K562 (cell line): Measurements from ENCODE around the gene TM9SF4. TPM values are rescaled to one million over a fixed set of nuclear protein-coding genes. Genes with fewer than 3 reads are reported as not detected.

ENCODE experiments used
- ATAC-seq: fragments of 200-7000 bp; cut with Tn5 transposase; 3 replicates; pipeline ENCODE4 v1.9.1; 2020; ENCODE audit warnings: moderate library complexity
- BruUV-seq: library from RNA; stranded (reverse); fragments of 400-500 nt; replicated peaks from 2 replicates; lab custom pipeline; 2021; lab: Mats Ljungman, UMichigan
- CTCF ChIA-PET: fragments of 300-600 bp; formaldehyde crosslinking; extraction: SDS; loops from one replicate; lab custom pipeline; 2021; ENCODE audit warnings: low intra/inter-chr PET ratio; lab: Yijun Ruan, JAX
- POLR2A ChIA-PET: fragments of 300-600, 350-650 bp; sonication (Branson Sonifier 250); formaldehyde crosslinking; extraction: SDS; loops from one replicate; lab custom pipeline; 2021; ENCODE audit warnings: antibody characterized with exemption, inconsistent platforms; lab: Yijun Ruan, JAX
- DNase-seq, 4 experiments: peaks; one replicate each; pipeline versions ENCODE4 v3.0.0 to v3.0.0-alpha.2; 2011 to 2018; ENCODE audit warnings: low spot score in 3 of 4, mixed read lengths in 3 of 4; ENCODE audit errors: extremely low read depth in 1 of 4
- FAIRE-seq: peaks from 2 replicates; lab custom pipeline; 2011; peaks lifted over from hg19 to GRCh38; lab: Jason Lieb, UNC
- H2AFZ ChIP-seq: 2 replicates; pipeline ENCODE4 v1.6.0; 2011; ENCODE audit warnings: low read depth, low read length, control low read depth, inconsistent platforms
- H3K27ac ChIP-seq: fragments of 200-600 bp; 3 replicates; pipeline ENCODE4 v1.8.0; 2011; ENCODE audit warnings: low read depth, mild to moderate bottlenecking, control low read depth, inconsistent platforms, low read length, moderate library complexity, mixed read lengths; ENCODE audit errors: extremely low read depth
- H3K27me3 ChIP-seq, 2 experiments: fragments of 300-600 bp in 1 of 2; 2 replicates in 1 of 2; 3 replicates in 1 of 2; pipeline versions ENCODE4 v1.6.0 to v1.8.0; 2011; ENCODE audit warnings: inconsistent platforms in 2 of 2, low read length in 2 of 2, mild to moderate bottlenecking in 1 of 2, mixed read lengths in 1 of 2, moderate library complexity in 1 of 2; ENCODE audit not compliant: control insufficient read depth in 2 of 2, insufficient read depth in 2 of 2
- H3K36me3 ChIP-seq: fragments of 300-600 bp; 3 replicates; pipeline ENCODE4 v1.8.0; 2011; ENCODE audit warnings: mild to moderate bottlenecking, low read length, inconsistent platforms; ENCODE audit not compliant: control insufficient read depth, insufficient read depth
- H3K4me1 ChIP-seq, 2 experiments: fragments of 200-600 bp in 1 of 2; replicated peaks in 1 of 2; 2 replicates in 1 of 2; 3 replicates in 1 of 2; pipeline versions ENCODE4 v1.5.1 to v1.8.0; 2011; ENCODE audit warnings: inconsistent platforms in 2 of 2, low read length in 2 of 2, mild to moderate bottlenecking in 1 of 2, mixed read lengths in 1 of 2, moderate library complexity in 1 of 2; ENCODE audit not compliant: control insufficient read depth in 2 of 2, insufficient read depth in 2 of 2
- H3K4me2 ChIP-seq: 2 replicates; pipeline ENCODE4 v1.6.1; 2011; ENCODE audit warnings: low read length, control low read depth, inconsistent platforms, mixed read lengths; ENCODE audit not compliant: insufficient read depth
- H3K4me3 ChIP-seq: fragments of 200-600 bp; sonication (generic), shearing (Covaris generic); 2 replicates; pipeline ENCODE4 v1.5.1; 2016; ENCODE audit warnings: control low read depth, inconsistent platforms
- H3K79me2 ChIP-seq: fragments of 200-600 bp; 3 replicates; pipeline ENCODE4 v1.8.0; 2011; ENCODE audit warnings: low read length, inconsistent platforms; ENCODE audit not compliant: control insufficient read depth, insufficient read depth
- H3K9ac ChIP-seq, 2 experiments: 2 replicates each; pipeline versions ENCODE4 v1.6.0 to v1.6.1; 2011; ENCODE audit warnings: low read depth in 2 of 2, low read length in 2 of 2, control low read depth in 1 of 2, inconsistent platforms in 1 of 2, mild to moderate bottlenecking in 1 of 2, mixed read lengths in 1 of 2; ENCODE audit not compliant: insufficient read depth in 1 of 2
- H3K9me1 ChIP-seq: one replicate; pipeline ENCODE4 v1.6.0; 2011; ENCODE audit warnings: inconsistent platforms, mild to moderate bottlenecking, low read length, moderate library complexity; ENCODE audit not compliant: control insufficient read depth, insufficient read depth
- H3K9me3 ChIP-seq: replicated peaks from 2 replicates; pipeline ENCODE4 v1.5.1; 2011; ENCODE audit warnings: low read depth, low read length, inconsistent platforms; ENCODE audit not compliant: control insufficient read depth, insufficient read depth
- H4K20me1 ChIP-seq: replicated peaks from 2 replicates; pipeline ENCODE4 v1.6.1; 2011; ENCODE audit warnings: low read length, inconsistent platforms, mixed read lengths; ENCODE audit not compliant: control insufficient read depth, insufficient read depth
- ATF1 ChIP-seq, 2 experiments: fragments of 450-650 bp in 1 of 2; IDR thresholded peaks; 2 replicates each; pipeline ENCODE4 v1.6.1; 2016; ENCODE audit warnings: missing compliant biosample characterization in 1 of 2, missing genetic modification characterization in 1 of 2
- BCOR ChIP-seq: fragments of 450-650 bp; IDR thresholded peaks from 2 replicates; pipeline ENCODE4 v1.6.1; 2016
- BRCA1 ChIP-seq, 2 experiments: fragments of 450-650 bp in 1 of 2; sonication (generic) in 1 of 2; formaldehyde crosslinking in 1 of 2; IDR thresholded peaks; 2 replicates each; pipeline versions ENCODE4 v1.5.0 to v1.6.1; 2017 to 2020; ENCODE audit warnings: mild to moderate bottlenecking in 1 of 2, missing genetic modification reagents in 1 of 2
- IRF2 ChIP-seq: sonication (generic); formaldehyde crosslinking; IDR thresholded peaks from 2 replicates; pipeline ENCODE4 v1.8.1; 2022; ENCODE audit warnings: mild to moderate bottlenecking, missing genetic modification reagents
- MEF2A ChIP-seq: IDR thresholded peaks from 2 replicates; pipeline ENCODE4 v1.6.1; 2011; ENCODE audit warnings: low read depth, mild to moderate bottlenecking, low read length, moderate library complexity; ENCODE audit not compliant: control insufficient read depth
- MGA ChIP-seq: fragments of 450-650 bp; IDR thresholded peaks from 2 replicates; pipeline ENCODE4 v1.6.1; 2016; ENCODE audit warnings: mild to moderate bottlenecking, moderate library complexity
- MYBL2 ChIP-seq, 2 experiments: fragments of 450-650 bp in 1 of 2; sonication (generic) in 1 of 2; formaldehyde crosslinking in 1 of 2; IDR thresholded peaks; 2 replicates each; pipeline versions ENCODE4 v1.6.1 to v1.8.1; 2017 to 2022; ENCODE audit warnings: borderline replicate concordance in 1 of 2, inconsistent platforms in 1 of 2, low read depth in 1 of 2, mild to moderate bottlenecking in 1 of 2, missing genetic modification reagents in 1 of 2, moderate library complexity in 1 of 2
- TFAM ChIP-seq: fragments of 250-450 bp; sonication (Bioruptor Pico); conservative IDR thresholded peaks from 2 replicates; pipeline ENCODE4 v1.5.0; 2021; ENCODE audit warnings: mild to moderate bottlenecking, moderate library complexity
- WGBS: fragments of 100-300 bp; shearing (Covaris generic); methylation state at CpG from one replicate; pipeline ENCODE4 v1.1.6; 2016; ENCODE audit warnings: low coverage, mixed read lengths; ENCODE audit not compliant: insufficient coverage; ENCODE audit errors: missing lambda C conversion rate; 5-methylcytosine and 5-hydroxymethylcytosine counted together
- in situ Hi-C: fragments of 300-500 bp; cut with MboI; formaldehyde crosslinking; loops from 4 replicates; pipeline ENCODE4 v1.15.0; 2018; ENCODE audit warnings: inconsistent platforms, mixed read lengths
- intact Hi-C: fragments of 100-400 bp; cut with micrococcal nuclease; formaldehyde crosslinking; loops from 2 replicates; pipeline ENCODE4 v1.14.2; 2022
- polyA plus RNA-seq, 8 experiments: library from polyadenylated mRNA; depleted of rRNA in 4 of 8; stranded (reverse) in 5 of 8; unstranded in 3 of 8; fragments of >200 nt; fragmentation: Nextera tagmentation in 2 of 8; fragmentation: Illumina TruSeq in 1 of 8; extraction: Ambion mirVana in 2 of 8; extraction: Trizol in 1 of 8; gene quantifications; 2 replicates each; pipeline versions ENCODE4 v1.2.1 to v1.2.3, GENCODE V29; 2011 to 2014; ENCODE audit warnings: inconsistent platforms in 1 of 8, missing spikeins in 1 of 8
- total RNA-seq, 7 experiments: library from RNA; depleted of rRNA in 6 of 7; stranded (reverse); fragments of >200 nt in 6 of 7; fragmentation: Illumina TruSeq in 2 of 7; extraction: Trizol in 2 of 7; gene quantifications; 2 replicates each; pipeline versions ENCODE4 v1.2.1 to v1.2.3, GENCODE V29; 2011 to 2021; ENCODE audit warnings: low replicate concordance in 1 of 7

TM9SF4 gene
- total and polyA plus RNA-seq, 9 of the 15 experiments (the other 6 are each of a cell fraction or from before 2014, with no cell fraction given) = 14.5 to 46.3 (median 26.9) TPM

- H3K9me1 ChIP-seq = no peaks in the 10 kb centered on the region
- CTCF ChIA-PET = no interaction called here
- FAIRE-seq (no peak), ATAC-seq (no peak), DNase-seq (no peak)
- BruUV-seq = no TSS peak
- H3K4me1 ChIP-seq = no peaks in the 10 kb centered on the region; a peak in 1 of 5 replicates
- H3K4me3 ChIP-seq = no peak overlapping the region
- H3K9ac ChIP-seq = no peak overlapping the region
- no peak overlapping the region for H3K27ac ChIP-seq
- no peak overlapping the region for H2AFZ ChIP-seq
- intact Hi-C loops (no loop called here), in situ Hi-C loops (no loop called here)
- peaks cover 12% of the 10 kb centered on the region; the same call in 2 of the 3 replicates for H3K79me2 ChIP-seq
- no peaks in the 10 kb centered on the region for H3K27me3 ChIP-seq
- H3K4me2 ChIP-seq = no peak overlapping the region
- H3K9me3 ChIP-seq = no peaks in the 10 kb centered on the region
- H3K36me3 ChIP-seq = peaks cover 90% of the 10 kb centered on the region
- 78% methylated on average over 7 of the region's 8 CpGs for WGBS
- H4K20me1 ChIP-seq = peaks cover 7% of the 10 kb centered on the region
- POLR2A ChIA-PET = interaction anchor here (1.3 kb wide), 1 partner anchor 11 kb away, joined by 4 read pairs; no protein-coding TSS in a partner anchor
- TF ChIP-seq IRF2 (CRISPR knock-in tag) (no peak), ATF1 (CRISPR knock-in tag; IDR thresholded peaks at IDR 0.05) (no peak), ATF1 (tag; IDR thresholded peaks at IDR 0.05) (no peak), MGA (no peak), MEF2A (no peak), MYBL2 (IDR thresholded peaks at IDR 0.05; ENCODE audit: low read depth) (no peak), MYBL2 (CRISPR knock-in tag; IDR thresholded peaks at IDR 0.05; ENCODE audit: borderline replicate concordance) (no peak), TFAM (CRISPR knock-in tag) (no peak), BRCA1 (IDR thresholded peaks at IDR 0.05) (no peak), BRCA1 (CRISPR knock-in tag; IDR thresholded peaks at IDR 0.05) (no peak), BCOR (no peak)
These were observed 105.6 kb downstream of the TM9SF4 start for GRCh38 chr20:32215147-32215546.
